ENCODE measurements around the gene CFAP119. TPM values are rescaled to one million over a fixed set of nuclear protein-coding genes. Genes with fewer than 3 reads are reported as not detected.
A peak's percentile ranks its signal among the peaks of the same experiment; 100 is the strongest.

The CFAP119 gene
- total and polyA plus RNA-seq, 2 of the 8 experiments (the other 6 are each of a cell fraction or from before 2014, with no cell fraction given): 5.6 to 6.0 TPM

- TF ChIP-seq MAX (IDR thresholded peaks at IDR 0.05): peak; percentile 64
- no peak for TF ChIP-seq JUND (IDR thresholded peaks at IDR 0.05; ENCODE audit: low read length)
- TF ChIP-seq SP1 (IDR thresholded peaks at IDR 0.05; ENCODE audit: low read depth, low read length): peak; percentile 80
- TF ChIP-seq POLR2A (IDR thresholded peaks at IDR 0.05; ENCODE audit: control extremely low read depth in 1 of 2, low read depth in 2 of 2, low read length in 2 of 2): peak; percentile 78 to 92
- peak; percentile 81 for TF ChIP-seq CREB1 (IDR thresholded peaks at IDR 0.05)
- TF ChIP-seq EZH2 (IDR thresholded peaks at IDR 0.05; ENCODE audit: low read depth, low read length, severe bottlenecking): no peak
- no peak for TF ChIP-seq NANOG (IDR thresholded peaks at IDR 0.05; ENCODE audit: insufficient read depth, low read depth, low read length, poor library complexity, severe bottlenecking)
- TF ChIP-seq BACH1 (IDR thresholded peaks at IDR 0.05; ENCODE audit: low read length): no peak
- peak; percentile 43 for TF ChIP-seq NRF1 (IDR thresholded peaks at IDR 0.05; ENCODE audit: low read depth, low read length)
- TF ChIP-seq RBBP5 (IDR thresholded peaks at IDR 0.05; ENCODE audit: borderline replicate concordance, low read depth, low read length): no peak
- no peak for TF ChIP-seq CHD1 (IDR thresholded peaks at IDR 0.05; ENCODE audit: low read depth, low read length)
- no peak for TF ChIP-seq HDAC6 (IDR thresholded peaks at IDR 0.05; ENCODE audit: low read depth, low read length)
- peak; percentile 73 for TF ChIP-seq E2F6 (IDR thresholded peaks at IDR 0.05)
- no peak for TF ChIP-seq CTCF (IDR thresholded peaks at IDR 0.05; ENCODE audit: control extremely low read depth in 1 of 3, insufficient read depth in 1 of 3, low read depth in 1 of 3, low read length in 3 of 3)
- TF ChIP-seq SIX5 (IDR thresholded peaks at IDR 0.05; ENCODE audit: low read depth, low read length): no peak
- no peak for TF ChIP-seq KDM1A (IDR thresholded peaks at IDR 0.05; ENCODE audit: borderline replicate concordance, low read length)
- no peak for TF ChIP-seq ZNF274 (IDR thresholded peaks at IDR 0.05; ENCODE audit: borderline replicate concordance, extremely low read depth, low read length)
- no peak for TF ChIP-seq JUN (IDR thresholded peaks at IDR 0.05; ENCODE audit: low read depth, low read length)
- no peak for TF ChIP-seq SRF (IDR thresholded peaks at IDR 0.05; ENCODE audit: low read depth, low read length)
- no peak for TF ChIP-seq CEBPB (IDR thresholded peaks at IDR 0.05; ENCODE audit: low read depth, low read length)
- TF ChIP-seq TCF12 (IDR thresholded peaks at IDR 0.05; ENCODE audit: low read depth, low read length): no peak
- TF ChIP-seq KDM5A (IDR thresholded peaks at IDR 0.05; ENCODE audit: low read length): no peak
Measured at GRCh38 chr16:30747799-30748633, 13.8 kb downstream of the CFAP119 start, which contains the start of gene PHKG2 (continued).

All from H1 (cell line).